Hindlimb muscle (tissue), 1 donor: ENCODE measurements around the gene PCBP3. TPM values are rescaled to one million over a fixed set of nuclear protein-coding genes. Genes with fewer than 3 reads are reported as not detected.

Experiments
- DNase-seq: peaks from one replicate; pipeline ENCODE4 v3.0.0-alpha.2; 2013
- polyA plus RNA-seq: library from polyadenylated mRNA; unstranded; fragments of 120-200 nt; gene quantifications from one replicate; pipeline ENCODE4 v1.2.1, GENCODE V29; 2013; ENCODE audit not compliant: insufficient read length

Gene PCBP3
- polyA plus RNA-seq, 1 donor: 0.81 TPM

DNA sequence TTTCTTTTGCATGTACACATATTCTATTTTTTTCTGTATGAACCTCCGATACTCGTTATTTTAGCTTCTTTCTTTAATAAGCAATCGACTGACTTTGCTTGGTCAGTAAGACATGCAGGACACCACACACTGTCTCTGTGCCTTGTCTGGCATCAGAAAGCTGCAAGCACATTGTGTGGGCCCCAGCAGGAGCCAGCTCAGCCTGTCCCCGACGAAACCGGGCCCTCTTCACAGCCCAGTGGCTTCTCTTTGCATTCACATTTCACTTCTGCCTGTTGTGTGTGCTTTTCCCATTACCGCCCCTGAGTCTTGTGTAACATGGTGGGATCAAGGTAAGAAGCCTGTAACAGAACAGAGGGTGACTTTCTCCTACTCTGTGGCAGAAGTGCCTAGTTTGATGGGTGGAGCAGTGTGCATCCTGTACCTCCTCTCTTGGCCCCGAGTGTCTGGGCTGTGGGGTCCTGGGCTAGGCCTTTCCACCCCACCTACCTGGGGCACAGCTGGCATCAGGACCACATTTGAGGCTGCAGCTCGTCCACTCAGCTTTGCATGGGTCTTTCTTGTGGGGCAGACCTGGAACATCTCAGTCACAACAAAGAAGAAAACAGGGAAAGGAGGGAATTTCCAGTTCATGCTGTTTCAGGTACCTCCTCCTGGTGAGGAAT lies 219.2 kb downstream of the PCBP3 start:
- no peak for DNase-seq

DNA sequence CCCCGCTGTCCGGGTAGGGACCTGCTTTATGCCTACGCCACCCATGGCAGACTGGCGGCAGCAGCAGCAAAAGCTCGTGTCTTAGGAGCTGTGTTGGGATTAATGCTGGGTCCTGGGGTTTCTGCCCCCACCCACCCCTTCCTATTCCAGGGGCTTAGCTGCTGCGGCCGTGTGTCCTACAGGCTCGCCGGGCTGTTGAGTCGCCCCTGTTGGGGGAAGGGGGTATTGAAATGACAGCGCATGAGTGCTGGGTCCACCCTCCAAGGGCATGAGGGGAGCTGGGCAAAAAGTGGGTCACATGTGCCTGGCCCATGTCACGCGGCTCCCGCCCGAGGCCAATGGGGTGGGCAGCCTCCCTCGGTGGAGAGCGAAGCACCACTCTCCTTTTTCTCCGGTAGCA lies 219.7 kb downstream of the PCBP3 start:
- no peak for DNase-seq

DNA sequence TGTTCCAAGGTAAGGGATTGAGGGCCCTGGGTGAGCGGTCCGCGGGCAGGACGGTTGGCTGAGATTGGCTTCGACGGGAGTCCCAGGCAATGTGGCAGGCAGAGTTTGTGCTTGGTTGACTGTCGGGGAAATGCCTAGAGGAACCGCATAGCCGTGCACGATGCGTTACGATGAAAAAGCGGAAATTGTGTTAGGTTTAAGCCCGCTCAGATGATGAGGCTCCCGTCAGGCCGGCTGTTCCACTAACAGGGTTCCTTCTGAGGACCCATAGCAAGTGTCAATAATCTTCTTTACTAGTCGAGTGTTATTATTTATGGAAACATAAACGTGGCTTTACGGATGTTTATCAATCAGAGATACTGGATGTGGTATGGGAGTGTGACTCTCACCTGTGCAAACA lies 220.2 kb downstream of the PCBP3 start:
- DNase-seq: no peak

DNA sequence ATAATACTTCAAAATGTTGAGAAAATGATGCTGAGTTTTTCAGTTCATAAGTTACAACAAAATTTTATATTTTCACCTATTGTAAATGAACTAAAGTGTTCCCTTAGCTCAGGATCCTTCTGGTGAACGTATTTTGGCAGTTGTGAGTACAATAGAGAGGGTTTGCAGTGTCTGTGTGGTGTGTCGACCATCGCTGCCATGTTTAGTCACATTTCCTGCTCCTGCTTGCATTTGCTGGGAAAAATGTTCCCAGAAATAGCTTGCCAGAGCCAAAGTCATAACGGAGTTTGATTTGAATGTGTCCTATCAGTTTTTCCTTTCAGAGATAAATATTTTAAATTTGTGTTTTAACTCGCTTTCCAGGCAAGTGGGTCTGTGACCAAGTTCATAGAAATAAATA lies 220.9 kb downstream of the PCBP3 start:
- no peak for DNase-seq

DNA sequence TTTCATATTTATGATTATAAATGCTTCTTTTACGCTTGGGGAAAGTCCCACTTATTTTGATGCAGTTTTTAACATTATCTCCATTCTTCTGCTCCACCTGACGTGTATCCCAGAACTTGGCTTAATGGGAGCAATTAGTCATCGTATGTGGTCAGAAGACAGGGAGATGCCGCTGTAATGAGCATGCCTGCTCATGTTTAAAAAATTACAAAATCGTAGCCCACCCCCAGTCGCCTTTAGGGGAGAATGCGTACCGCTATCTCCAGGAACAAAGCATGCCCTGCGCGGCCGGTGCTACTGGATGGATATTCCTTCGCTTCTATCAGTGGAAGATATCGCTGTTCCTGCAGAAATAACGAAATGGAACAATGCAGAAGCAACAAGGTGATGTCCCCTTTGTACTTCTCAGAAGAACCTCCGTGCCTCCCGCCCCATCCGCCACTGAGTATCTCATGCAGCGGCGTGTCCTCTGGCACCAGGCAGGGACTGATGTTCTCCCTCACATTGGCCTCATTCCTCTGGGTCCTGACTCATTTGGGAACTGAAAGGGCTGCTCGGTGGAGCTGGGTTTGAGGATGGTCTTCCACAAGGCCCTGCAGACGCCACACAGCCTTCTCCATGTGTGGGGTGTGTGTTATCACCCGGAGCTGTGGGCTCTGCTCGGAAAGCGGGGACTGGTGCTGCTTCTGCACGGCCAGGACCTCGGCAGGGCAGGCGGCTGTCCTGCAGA lies 221.7 kb downstream of the PCBP3 start:
- DNase-seq: no peak

DNA sequence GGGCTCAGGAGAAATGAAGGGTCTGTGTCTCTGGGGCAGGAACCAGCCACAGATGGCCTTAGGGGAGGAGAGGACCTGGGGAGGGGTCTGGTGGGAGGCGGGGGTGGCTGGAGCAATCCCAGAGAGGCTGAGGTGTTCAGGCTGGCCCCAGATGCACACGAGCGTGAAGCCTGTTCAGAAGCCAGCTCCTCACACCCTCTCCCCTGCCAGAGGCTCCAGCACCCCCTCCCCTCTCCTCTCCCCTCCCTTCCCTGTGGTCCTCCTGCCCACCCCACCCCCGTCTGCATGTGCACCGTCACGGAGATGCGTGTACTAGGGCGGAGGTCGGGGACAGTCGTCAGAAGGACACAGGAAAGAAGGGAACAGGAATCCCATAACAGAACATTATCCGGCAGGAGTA lies 223.0 kb downstream of the PCBP3 start:
- DNase-seq: no peak

DNA sequence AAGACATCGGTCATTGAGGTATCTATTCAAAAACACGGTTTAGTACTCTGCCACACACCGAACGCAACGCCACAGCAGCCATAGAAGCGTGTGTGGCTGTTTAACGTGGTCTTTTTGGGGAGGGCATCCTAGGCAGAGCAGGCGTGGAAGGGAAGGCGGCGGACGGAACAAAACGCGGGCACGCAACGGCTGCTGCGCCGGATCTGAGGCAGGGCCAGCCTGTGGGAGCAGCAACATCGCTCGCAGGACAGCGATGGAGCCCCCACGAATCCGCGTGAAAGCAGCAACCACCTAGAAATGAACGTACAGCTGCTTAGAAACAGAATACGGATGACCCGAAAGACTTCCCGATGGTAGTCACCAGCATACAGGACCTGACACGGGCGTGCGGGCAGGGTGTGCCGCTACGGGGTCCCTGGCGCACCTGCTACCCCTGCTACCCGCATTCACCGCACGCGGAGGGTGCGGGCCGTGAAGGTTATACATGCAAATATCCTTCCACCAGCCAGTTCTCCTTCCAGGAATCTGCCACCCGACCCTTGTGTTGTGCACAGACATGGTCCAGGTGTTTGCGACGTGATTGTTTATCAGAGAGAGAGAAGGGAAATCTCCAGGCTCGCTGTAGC lies 223.6 kb downstream of the PCBP3 start:
- no peak for DNase-seq

DNA sequence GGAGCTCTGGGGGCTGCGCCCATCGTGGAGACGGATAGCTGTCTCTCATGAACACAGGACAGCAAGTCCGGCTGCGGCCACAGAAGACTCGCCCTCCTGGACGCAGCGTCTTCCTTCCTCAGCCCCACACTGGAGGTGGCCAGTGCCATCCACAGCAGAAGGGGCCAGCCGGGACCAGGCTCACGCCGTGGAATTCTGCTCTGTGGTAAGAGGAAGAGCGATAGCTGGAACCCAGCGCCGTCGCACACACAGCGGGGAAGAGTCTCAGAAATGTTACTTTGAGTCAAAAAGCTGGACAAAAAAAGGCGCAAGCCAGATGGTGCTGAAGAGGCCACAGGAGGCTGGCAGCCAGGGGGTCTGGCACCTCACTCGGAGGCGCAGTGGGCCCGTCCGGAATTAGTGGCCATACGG lies 224.2 kb downstream of the PCBP3 start:
- no peak for DNase-seq

DNA sequence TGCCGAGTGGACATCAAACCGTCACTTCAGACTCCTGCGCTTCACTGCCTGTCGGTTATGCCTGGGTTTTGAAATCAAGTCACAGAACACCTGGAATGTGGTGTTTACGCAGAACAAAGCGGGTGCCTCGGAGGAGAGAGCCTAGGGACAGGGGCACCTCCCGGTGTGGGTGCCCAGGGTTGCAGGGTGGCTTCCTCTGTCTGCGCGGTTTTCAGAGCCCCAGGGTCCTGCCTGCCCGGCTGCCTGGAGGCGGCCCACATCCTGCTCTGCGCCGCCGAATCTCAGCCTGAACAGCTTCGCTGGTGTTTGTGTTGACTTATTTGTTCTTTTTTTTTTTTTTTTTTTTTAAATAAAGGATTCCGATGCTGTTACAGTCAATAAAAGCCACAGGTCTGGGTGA lies 224.6 kb downstream of the PCBP3 start:
- no peak for DNase-seq

DNA sequence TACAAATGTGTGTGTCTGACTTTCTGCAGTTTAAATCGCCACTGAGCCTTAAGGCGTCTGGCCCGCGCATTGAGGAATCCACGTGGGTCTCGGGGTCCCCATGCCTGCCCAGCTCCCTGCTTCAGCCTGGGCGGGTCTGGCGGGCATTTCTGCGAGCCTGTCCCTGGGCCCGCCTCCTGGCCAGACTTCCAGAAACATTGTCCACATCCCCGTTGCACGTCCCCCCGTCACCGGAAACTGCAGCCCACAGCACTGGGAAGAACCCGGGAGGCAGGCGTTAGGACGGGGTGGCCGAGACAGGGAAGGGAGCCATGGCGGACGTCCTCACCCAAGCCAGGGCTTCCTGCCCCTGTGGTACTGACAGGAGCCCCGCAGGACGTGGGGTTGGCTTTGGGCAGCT lies 225.0 kb downstream of the PCBP3 start:
- DNase-seq: no peak

DNA sequence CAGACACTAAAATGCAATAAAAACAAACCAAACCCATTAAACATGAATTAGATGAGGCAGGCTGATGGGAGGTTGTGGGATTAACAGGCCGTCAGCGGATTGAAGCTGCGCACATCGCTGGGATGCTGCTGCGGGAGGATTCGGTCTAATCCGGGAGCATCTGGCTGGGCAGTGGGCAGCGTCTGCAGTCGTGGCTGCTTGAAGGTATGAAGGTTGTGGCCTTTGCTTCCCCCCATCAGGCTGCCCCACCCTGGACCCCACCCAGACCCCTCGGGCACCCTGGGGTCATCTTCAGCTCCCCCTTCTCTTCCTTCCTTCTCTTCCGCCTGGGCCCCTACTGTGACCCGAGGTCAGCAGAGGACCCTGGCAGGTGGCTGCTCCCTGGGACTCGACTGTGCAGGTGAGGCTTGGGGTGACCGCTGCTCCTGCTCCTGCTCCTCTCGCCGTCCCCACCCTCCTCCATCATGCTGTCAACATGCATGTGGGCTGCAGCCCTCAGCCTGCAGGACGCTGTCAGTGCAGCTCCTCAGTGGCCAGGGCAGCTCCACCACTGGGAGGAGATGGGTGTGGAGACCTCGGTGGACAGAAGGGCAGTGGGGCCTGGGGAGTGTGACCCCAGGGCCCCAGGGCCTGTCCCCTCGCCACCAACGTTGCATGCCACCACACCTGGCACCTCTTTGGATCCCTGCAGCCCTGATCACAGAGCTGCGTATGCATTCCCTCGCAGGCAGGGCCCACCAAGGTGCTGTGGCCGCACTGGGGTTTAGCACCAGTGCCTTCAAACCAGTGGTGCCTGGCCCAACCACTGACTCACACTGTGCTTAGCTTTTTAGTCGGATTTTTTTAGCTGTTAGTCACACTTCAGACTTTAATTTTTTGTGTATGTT lies 225.8 kb downstream of the PCBP3 start:
- no peak for DNase-seq

DNA sequence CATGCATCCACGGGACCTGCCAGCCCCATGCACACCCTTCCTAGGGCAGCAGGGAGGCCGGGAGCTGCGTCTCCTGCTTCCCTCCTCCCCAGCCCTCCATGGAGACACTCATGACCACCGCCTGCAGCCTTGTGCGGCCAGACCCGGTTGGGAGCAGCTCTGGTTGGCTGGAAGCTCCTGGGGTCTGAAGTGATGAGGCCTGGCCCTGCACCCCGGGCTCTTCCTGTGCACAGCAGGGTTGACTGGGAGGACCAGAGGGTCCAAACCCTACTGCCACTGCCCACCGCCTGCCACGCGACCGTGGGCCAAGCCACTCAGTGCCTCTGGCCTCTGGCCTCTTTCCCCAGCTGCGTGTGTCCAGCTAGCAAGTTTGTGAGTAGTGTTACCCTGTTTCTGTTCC lies 226.9 kb downstream of the PCBP3 start:
- DNase-seq: no peak

DNA sequence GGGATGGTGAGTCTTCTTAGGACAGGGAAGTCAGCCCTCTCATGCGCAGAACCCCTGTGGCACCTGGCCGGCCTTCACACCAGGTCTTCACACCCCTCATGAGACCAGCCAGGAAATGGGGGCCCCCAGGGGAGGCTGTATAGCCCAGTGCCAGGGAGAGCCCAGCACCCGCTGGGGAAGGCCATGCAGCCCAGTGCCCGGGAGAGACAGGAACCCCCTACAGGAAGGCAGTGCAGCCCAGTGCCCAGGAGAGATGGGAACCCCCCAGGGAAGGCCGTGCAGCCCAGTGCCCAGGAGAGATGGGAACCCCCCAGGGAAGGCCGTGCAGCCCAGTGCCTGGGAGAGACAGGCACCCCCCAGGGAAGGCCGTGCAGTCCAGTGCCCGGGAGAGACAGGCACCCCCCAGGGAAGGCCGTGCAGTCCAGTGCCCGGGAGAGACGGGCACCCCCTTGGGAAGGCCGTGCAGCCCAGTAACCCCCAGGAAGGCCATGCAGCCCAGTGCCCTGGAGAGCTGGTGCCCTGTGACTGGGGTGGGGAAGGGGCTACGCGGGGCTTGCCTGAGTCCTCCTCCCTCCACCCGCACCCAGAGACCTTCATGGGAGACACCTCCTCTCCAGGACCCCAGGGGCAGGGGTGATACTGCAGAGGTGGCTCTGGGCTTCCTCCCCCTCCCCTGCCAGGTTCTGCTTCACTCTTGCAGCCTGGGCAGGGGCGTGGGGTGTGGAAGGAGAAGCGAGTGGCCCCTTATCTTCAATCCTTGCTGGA lies 227.5 kb downstream of the PCBP3 start:
- no peak for DNase-seq

DNA sequence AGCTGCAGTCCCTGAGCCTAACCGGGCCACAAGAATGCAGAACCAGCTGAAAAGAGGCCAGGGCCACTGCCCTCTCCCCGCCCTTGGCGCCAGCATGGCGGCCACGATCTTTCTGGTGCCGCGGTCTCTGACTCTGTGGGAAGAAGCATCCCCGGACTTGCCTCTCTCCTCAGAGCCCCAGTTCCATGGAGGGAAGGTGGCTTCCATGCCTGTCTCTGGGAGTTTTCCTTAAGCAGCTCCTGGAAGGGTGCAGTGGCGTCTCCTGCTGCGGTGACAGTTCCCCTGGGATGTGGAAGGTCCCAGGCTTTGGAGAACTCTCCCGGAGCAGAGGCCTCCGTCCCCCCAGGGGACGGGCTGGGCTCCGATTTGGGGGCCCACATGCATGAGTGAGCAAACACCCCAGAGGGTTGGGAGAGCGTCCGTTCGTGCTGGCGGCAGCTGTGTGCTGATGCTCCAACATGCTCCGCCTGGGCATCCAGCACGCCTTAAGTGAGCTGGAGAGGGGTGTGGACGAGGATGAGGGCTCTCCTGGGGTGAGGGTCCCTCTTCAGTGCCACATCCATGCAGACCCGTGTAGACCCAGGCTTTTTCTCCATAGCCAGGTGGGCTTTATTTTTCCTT lies 228.2 kb downstream of the PCBP3 start:
- no peak for DNase-seq

DNA sequence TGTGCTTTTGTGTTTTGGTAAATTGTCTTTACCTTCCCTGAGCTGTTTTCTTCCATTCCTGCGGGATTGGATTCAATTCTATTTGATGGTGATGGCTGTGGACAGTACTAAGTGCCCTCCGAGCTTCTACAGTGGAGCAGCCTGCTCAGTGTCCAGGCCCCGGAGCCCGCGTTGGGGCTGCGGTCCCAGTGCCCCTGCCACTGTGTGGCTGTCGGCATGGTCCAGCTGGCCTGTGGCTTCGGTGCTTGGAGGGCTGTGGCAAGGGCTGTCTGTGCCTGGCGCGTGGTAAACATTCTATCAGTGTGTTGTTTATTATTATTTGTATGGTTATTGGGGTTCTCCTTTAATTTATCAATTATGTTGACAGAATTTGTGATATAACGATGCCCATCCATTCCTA lies 228.9 kb downstream of the PCBP3 start:
- DNase-seq: no peak

DNA sequence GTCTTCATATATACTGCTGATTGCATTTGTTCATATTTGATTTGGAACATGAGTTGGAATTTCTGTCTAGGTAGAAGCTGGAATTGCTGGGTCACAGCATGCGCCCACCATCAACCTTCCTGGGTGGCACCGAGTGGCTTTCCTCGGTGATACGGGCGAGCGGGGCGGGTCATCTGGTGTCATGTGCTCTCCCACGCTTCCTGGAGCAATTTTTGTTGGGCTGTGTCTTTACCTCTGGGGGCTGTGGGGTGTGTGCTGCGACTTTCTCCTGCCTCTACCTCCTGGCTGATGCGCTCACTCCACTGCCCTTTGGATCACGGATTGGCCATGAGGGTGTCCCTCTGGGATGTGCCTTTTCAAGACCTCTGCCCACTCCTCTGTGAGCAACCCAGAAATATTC lies 229.4 kb downstream of the PCBP3 start:
- no peak for DNase-seq

DNA sequence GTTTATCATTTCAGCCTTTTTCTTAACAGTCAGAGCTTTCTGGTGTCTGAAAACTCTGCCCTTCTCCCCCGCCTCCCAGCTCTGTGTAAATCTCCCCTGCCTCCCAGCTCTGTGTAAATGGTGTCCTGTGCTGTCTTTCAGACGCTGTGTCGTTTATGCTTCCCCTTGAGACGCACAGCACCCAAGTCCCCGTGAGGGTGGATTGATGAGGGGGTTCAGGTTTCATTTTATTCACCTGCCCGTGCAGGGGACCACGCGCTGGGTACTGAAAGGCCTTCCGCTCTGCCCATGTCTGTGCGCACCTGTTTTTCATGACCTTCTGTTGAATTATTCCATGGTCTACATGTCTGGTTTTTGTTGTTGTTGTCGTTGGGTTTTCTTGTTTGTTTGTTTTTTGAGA lies 229.9 kb downstream of the PCBP3 start:
- DNase-seq: no peak

DNA sequence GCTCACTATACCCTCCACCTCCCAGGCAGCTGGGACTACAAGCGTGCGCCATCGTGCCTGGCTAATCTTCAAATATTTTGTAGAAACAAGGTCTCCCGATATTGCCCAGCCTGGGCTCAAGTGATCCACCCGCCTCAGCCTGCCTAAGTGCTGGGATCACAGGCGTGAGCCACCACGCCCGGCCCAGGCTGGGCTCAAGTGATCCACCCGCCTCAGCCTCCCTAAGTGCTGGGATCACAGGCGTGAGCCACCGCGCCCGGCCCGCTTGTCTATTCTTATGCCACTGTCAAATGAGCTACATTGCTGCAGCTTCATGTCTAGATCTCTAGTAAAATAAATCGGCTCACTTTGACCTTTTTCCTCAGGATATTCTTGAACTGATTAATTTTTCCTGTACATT lies 230.3 kb downstream of the PCBP3 start:
- DNase-seq: no peak

DNA sequence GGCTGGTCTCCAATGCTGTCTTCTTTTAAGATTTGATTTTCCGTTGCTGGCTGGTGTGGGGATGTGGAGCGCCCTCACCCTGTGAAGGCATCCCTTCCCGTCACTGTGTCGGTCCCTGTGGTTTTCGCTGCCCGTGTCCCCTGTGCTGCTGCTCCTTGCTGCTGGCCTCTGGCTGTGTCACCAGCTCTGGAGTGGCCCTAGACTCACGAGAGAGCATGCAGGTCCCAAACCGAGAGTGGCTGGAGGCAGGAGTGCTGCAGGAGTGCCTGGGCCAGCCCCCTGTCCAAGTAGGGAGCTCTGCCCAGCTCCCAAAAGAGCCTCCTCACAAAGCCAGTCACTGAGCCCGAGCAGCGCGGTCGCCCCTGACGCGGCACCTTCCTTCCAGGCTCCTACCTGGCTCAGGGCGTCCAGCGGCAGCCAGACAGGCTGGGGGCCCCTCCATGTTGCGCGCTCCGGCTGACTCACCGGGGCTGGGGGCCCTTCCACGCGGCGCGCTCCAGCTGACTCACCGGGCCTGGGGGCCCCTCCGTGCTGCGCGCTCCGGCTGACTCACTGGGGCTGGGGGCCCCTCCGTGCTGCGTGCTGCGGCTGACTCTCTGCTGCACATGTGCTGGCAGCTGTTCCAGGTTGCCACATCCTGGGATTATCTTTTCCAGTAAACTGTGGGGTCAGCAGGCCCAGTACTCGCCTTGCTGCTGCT lies 231.3 kb downstream of the PCBP3 start:
- DNase-seq: peak; percentile 55

DNA sequence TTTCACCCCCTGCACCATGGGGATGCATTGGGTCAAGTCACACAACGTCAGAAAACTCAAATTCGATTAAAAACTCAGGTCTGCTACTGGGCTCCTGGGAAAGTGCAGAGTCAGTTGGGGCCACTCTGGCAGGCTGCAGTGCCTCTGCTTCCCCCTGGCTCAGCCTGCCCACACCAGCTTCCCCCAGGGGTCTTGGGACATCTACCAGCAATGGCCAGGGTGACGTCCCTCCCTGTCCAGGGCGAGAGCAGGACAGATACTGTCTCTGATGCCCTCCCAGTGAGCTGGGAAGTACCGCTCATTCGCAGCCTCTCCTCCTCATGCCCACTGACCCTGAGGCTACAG lies 231.9 kb downstream of the PCBP3 start:
- no peak for DNase-seq

DNA sequence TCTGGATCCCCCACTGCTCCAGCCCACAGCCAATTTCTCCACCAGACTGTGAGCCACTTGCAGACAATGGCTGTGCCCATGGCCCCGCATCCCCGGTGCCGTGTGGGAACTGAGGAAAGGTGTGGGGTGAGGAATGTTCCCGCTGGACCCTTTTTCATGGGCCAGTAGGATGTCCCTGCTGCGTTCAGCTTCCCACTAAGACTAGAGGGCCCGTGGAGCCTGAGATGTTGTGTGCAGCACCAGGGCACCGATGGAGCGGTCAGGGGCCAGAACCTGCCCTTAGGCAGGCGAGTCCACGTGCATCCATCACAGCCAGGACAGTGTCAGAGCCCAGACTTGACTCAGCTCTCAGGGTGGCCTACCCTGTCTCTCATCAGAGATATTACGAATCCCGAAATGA lies 232.4 kb downstream of the PCBP3 start:
- no peak for DNase-seq
